ENCODE measurements around the gene CCNYL1.
"Not testable (repeated sequence)": the region's sequence is repeated elsewhere in the genome, so short reads cannot be mapped to it uniquely, and the experiment has no call there.

- TF ChIP-seq CTCF, POLR2A (IDR thresholded peaks at IDR 0.05): not testable (repeated sequence)
Observed at GRCh38 chr2:207719655-207720054, 8.2 kb downstream of the CCNYL1 start.

All from adrenal gland (tissue), 5 donors.